Dedifferentiated amniotic fluid mesenchymal stem cell (primary cell): ENCODE measurements around the gene DBX1.
"Not testable (repeated sequence)": the region's sequence is repeated elsewhere in the genome, so short reads cannot be mapped to it uniquely, and the experiment has no call there.

Source experiments
- DNase-seq: peaks from one replicate; pipeline ENCODE4 v3.0.0-alpha.2; 2016; ENCODE audit errors: extremely low spot score

DBX1 gene

DNA sequence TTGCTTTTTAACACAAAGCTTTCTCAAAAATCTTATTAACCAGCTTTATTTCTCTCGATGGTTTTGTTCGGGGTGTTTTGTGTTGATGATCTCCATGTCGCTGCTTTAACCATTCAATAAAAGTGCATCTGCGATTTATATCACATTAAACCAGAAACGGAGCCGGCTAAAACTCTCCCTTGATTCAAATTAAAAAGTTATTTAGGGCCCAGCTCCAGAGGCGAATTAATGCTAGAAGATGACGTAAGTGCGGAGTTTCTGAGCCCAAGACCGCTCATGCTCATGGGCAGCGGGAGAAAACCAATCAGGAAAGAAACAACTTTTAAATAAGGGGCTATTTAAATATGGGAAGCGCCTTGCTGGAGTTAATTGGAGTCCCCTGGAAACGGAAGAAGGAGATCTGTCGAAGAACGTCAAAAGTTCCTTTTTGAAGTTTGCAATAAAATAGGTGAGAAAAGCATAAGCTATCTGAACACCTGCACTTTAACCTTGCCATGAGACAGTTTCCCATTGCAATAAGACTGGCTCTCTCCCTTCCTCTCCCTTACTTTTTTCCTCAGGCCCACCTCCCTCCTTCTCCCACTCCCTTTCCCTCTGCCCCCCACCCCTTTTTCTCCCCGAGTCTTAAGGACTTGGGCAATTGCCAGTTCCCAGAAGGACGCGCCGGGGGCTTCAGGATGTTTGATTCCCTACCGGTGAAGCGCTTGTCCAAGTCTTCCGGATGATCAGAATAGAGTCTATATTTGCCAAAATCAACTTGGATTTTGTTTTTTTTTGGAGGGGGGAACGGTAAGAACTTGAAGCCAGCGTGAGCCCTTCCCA is 1.9 kb upstream of the DBX1 start:
- no peak for DNase-seq

DNA sequence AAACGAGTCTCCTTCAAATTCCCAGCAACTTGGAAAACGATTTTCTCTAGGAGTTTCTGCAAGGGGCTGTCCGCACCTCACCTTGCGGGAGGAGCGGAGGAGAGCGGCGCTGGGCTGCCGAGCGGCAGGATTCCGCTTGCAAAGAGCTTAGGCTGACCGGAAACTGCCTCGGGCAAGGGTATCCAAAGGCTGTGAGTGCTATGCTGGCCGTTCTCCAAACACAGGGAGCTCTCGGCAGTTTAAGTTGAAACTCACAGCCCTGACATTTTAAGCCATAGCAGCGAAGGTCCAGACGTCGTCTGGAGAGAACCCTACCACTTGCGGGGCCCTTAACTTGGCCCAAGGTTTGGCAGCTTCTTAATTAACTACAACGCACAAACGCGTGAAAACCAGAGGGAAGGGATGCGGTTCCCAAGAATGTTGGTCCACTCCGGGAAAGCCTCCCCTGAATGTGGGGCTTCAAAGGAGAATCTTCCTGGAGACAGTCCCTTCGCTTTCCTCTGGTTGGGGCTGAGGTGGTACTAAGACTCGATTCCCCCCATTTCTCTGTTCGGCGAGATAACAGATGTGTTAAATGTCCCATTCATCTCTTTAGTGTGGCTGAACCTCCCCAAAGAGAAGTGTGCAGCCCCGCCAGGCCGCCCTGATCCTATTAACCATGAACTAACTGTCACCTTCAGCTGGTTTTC is 1.1 kb upstream of the DBX1 start:
- DNase-seq = no peak

DNA sequence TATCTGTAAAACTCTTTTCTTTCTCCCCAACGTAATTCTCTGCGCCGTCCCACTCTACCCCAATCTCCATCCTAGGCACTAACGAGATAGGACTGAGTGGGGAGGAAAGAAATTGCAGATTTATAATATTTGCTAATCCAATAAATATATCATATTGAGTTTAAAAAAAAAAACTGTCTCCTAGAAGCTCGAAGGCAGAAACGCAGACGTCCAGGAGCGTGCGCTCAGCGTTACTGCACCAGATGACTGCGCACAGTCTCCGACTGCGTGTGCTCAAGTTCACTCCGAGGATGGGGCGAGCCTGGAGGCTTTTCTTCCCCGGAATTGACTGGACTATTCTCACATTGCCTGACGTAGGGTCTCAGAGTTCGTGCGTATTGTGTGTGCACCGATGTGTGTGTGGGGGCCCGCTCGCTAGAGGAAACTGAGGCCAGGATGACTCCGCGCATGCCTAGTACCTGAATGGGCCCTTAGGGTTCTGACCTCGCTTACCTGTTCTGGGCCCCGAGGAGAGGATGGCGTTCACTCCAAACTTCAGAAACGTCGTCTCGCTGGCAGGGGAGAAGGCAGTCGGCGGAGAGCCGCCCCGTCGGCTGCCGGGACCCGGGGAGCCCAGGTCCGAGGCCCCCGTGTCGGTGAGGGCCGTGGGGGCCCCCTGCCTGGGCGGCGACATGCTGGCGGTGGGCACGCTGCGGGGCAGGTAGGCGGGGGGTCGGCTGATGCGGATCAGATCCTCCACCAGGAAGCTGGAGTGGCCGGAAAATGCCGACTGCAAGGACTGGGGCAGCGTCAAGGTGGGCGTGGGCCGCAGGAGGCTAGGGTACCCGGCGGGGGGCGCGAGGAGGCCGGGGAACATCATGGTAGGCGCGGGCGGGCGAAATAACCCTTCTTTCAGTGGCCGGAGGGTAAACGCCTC is 551 bp downstream of the DBX1 start:
- DNase-seq = no peak

DNA sequence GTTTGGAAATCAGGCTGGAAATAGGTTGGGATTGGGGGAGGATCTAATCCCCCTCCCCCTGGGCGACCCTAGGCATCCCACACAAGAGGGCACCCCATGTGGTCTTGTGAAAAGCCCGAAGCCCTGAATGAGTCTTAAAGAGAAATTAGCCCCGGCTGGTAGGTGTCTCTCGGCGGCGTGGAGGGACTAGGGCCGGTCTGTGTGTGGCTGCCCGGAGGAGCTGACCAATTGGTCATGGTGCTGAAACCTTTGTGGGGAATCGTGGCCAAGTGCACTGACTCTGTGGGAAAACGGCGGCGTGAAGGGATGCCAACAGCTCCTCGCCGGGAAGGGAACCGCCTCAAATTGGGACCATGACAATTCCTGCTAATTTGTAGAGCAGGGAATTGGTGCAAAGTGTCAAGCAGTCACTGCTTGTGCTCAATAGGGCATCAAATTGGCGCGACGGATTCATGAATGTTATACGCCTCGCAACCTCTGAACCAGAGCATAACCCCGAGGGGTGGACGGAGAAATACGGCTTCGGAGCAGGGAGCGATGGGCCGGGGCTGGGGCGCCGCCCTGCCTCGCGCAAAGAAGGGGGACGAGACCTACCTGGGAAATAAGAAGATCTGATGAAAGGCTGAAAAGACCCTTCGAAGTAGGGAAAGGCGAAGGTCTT is 1.5 kb downstream of the DBX1 start:
- DNase-seq = peak; percentile 39

DNA sequence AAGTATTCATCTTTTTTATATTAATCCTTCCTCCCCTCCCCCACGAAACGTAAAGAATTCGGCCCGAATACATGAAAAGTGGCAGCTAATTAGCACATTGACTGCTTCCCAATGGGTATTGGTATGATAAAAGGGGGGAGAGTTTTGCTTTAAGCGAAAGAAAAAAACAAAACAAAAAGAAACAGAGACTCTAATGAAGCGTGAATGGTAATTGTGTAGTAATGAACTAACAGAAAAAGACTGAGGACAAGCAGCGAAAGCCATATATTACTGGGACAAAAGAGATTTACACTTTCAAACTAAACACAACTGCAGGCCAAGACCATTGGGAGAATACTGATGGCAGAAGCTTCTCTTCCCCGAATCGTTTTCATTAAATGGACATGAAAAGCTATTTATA is 2.5 kb downstream of the DBX1 start:
- no peak for DNase-seq

DNA sequence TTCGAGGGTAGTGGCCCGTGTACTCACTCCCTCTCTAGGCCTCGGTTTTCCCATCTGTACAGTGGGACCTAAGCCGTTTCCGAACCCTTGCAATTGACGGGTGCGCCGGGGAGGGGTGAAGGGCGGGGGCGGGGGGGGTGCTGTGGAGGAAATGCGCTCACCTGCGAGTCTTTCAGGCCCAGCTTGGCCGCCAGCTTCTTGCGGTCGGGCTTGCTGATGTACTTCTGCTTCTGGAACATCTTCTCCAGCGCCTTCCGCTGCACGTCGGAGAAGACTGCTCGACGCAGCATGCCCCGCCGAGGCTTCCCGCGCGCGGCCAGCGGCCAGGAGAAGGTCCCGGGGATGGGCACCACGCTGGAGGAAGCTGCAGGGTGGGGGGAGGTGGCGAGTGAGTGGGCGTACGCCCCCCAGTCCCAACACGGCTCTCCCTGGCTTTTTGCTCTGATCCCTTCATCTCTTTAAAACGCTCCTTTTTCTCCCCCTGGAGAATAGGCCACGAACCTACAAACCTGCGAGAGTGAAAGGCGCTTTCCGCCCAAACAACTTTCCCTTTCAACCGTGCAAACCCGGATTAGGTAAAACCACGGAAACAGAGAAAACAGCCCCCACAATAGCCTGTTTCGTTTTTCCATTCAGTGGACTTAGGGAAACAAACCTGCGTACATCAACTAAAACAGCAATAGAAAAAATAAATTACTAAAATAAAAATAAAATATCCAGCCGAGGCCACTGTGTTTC is 3.2 kb downstream of the DBX1 start:
- no peak for DNase-seq

DNA sequence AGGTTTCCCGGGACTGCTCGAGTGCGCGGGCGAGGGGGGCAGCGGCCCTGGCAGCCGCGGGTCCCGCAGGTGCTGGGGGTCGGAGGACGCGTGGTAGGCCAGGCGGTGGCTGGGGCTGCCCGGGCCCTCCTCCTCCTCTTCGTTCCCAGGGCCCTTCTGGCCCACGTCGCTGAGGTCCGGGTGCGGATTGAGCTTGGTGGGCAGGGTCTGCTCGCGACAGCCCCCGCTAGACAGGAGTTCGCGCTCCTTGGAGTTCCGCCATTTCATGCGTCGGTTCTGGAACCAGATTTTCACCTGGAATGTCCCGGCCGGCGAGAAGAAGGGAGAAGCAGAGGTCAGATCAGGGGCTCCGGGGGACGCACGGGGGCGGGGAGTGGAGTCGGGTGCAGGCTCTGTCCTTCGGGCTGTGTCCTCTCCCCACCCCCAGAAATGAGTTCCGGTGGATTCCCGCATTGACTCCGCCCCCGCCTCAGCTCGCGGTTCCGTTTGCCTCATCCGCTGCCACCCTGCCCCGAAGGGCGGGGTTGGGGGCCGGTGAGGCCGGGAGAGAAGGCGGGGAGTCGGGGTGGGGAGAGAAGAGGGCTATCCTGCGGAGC is 3.9 kb downstream of the DBX1 start:
- no peak for DNase-seq

DNA sequence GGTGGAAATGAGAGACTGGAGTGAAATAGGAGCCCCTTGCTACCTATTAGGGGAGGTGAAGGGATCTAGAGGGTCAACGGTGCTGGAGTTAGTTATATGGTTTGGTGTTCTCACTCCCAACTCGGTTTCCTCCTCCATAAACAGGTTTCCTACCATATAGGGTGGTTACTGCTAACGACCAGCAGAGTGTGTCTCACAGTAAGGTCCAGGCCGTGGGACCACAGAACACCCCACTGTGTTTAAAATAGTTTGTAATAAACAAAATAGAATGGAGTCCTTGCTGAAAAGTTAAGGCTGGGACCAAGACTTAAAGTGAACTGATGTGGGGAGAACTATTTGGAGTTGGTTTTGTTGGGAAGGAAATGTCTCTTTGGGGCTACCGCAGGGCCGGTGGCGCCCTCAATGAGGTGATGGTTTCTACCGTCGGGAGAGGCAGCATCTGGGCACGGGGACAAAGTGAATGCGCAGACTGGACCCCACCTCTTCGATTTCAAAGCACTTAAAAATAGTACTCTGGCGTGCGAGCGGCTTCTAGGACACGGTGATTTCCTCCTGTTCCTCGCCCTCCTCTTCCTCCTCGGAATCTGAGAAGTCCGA is 4.5 kb downstream of the DBX1 start:
- no peak for DNase-seq

DNA sequence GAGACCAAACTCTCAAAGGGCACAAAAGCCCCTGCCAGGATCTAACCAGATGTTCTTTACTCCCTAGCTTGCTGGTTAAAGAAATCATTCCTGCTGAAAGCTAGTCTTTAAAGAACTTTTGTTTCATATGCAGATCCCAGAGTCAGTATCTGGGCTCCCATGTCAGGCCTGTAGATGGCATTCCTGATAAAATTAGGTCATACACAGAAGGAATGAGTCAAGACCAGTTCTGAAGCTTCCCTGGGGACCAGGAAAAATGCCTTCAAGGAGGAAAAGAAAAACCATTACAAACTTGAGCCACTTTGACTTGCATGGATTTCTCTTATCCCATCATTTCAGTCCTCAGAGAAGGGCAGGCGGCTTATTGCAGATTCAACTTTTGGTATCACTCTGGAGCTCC is 5.9 kb downstream of the DBX1 start:
- DNase-seq = peak; percentile 19

DNA sequence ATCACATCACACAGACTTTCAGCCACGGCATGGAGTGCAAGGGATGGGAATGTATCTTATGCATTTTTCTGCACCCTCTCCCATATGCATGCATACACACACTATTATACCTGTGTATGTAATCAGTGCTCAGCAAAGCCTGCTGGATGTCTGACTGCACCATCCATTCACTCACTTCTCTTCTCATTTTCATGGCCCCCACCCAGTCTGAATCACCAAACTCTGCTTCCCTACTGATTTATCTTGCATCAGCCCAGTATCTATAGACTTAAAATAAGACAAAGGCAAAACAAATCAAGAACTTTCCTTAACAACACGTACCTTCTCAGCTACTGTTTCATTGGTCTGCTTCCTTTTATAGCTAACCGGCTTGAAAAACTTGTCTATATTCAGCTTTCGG is 21.6 kb downstream of the DBX1 start:
- no peak for DNase-seq

DNA sequence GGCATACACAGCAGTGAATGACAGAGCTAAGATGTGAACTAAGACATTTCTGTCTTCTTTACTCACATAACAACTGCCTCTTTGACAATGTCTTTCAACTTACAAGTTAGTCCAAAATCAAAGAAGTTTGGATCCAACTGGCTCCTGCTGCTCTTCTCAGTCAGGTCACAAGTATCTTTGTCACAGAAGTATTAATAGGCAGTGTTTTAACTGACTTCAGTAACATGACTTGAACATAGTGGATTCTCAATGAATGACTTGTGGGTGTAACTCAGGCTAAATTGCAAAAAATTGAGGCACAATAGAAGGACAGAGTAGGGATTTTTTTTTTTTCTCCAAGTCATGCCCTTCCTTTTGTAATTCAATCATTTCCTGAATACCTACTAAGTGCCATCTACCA is 22.6 kb downstream of the DBX1 start:
- no peak for DNase-seq

DNA sequence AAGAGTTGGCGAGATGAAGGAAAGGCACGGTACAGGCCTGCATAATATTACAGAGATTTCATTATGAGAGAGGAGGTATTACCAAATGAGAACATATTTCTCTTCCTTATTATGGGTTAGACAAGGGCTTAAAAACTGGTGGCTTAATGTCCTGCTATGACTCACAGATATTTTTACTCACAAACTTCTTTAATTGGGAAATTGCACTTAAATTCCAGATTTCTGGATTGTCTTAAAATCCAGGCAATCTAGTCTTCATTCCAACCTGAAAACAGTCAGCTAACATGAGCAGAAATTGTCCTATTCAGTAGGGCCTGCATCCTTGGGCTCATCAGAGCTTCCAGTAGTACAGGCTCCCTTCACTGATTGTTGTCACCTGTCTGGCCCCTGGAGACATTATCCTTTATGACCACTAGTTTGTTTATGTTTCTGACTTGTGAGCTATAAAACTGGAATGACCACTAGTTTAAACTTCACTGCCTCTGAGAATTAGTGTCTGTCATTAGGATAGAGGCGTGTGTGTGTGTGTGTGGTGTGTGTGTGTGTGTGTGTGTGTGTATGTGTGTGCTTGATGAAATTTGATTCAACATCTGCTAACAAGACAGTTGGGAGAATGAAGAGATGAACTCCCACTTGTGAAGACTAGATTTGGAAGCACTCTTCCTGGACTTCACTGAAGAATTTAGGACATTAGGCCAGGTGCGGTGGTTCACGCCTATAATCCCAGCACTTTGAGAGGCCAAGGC is 25.1 kb downstream of the DBX1 start:
- DNase-seq = no peak

DNA sequence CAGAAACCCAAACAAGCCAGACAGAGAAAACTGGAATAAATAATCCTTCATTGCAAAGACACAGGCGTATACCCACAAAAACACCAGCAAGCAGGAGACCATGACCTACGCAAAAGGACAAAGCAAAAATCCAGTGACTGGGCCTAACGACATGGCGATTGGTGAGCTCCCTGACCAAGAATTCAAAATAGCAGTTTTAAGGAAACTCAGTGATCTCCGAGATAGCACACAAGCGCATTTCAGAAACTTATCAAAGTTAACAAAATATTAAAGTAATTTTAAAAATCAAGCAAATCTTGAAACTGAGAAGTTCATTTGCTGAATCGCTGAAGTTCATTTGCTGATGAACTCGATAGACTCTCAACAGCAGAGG is 27.6 kb downstream of the DBX1 start:
- DNase-seq = no peak

DNA sequence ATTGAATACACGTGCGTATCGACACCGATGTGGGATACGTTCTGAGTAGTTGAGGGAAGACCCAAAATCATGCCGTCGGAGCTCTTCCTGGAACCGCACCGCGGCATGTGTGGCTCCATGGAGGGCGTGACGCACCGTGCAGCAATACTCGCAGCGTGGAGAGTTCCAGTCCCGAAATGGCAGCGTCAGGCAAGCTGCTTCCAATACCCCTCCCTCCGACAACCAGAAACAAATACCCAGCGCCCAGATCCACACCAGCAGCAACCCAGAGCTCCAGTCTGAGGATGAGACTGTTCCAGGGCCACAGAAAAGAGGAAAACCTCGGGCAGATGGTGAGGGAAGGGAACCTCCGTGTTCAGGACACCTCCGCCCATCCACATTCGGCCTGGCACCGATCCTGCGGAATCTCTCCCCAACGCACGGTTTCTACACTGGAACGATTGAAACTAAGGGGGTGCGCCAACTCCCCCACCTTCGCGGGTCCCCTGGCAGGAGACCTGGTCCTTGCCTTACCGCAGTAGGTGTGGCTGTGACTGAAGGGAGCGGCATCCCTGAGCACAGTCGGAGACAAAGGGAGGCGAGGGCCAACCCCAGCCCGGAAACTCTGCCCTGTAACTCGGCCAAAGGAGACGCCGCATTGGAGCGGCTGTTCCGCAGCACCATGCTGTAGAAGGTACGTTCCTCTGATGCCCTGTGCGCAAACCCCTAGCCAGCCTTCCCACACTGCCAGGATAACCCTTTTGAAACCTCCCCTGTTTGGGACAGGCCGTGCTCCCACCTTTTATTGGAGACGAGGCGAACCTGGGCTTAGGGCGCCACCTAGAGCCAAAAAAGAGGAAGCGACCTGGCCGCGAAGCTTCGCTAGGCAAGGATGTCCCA is 28.2 kb downstream of the DBX1 start:
- DNase-seq = peak; percentile 50

DNA sequence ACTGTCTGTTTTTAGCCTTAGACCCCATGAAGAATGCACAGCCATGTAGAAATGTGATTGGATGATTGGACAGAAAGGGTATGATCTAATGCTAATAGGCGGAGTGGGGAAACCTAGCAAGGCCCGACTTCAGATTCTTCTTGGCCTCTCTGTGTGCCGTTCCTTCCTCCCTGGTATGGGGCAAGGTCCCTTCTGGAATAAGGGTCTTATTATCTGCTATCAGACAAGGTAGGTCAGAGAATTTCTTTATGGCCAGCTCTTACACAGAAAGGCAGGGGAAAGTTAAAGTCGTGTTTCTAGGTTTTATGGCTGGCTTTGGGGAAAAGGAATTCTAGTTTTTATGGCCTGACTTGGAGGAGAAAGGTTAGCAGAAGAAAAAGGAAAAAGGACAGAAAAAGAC is 30.6 kb downstream of the DBX1 start:
- DNase-seq = no peak

DNA sequence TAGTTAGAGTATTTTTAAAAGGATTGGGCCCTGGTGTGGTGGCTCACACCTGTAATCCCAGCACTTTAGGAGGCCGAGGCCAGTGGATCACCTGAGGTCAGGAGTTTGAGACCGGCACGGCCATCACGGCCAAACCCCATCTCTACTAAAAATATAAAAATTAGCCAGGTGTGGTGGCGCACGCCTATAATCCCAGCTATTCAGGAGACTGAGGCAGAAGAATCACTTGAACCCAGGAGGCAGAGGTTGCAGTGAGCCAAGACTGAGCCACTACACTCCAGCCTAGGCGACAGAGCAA is 31.8 kb downstream of the DBX1 start:
- DNase-seq = not testable (repeated sequence)

DNA sequence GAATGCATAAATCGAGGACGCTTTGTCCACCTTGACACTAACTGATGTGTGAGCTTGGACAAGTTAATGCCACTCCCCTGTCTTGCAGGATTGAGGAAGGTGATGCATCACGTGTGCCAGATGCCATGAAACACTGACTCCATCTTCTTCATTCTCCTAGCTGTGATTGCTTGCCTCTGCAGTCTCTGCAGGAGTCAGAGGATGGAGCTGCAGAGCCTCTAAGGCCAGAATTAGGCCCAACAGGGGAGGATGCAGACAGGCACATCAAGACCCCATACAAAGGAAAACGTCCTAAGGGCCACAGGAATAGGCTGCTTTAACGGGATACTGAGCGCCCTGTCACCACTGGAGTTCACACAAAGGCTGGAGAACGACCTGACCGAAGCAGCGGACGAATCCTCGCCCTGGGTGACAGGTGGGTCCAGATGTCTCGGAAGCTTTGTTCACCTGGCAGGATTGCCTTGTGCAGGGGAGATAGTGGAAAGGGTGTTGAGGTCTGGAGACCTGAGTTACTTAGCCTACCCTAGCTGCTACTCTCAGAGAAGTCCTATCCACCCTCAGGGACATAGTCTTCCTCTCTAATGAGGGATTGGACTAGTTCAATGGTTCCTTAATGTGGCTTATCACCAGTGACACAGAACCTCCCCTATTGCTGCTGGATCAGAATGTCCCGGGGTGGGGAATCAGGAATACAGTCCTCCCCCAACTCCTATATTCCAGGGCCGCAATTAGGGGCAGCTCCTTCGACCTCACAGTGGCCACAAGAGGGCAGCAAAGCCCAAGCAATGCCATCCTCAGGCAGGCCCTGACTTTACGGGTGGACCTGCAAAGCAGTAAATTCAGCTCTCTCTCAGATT is 32.4 kb downstream of the DBX1 start:
- peak; percentile 71 for DNase-seq

DNA sequence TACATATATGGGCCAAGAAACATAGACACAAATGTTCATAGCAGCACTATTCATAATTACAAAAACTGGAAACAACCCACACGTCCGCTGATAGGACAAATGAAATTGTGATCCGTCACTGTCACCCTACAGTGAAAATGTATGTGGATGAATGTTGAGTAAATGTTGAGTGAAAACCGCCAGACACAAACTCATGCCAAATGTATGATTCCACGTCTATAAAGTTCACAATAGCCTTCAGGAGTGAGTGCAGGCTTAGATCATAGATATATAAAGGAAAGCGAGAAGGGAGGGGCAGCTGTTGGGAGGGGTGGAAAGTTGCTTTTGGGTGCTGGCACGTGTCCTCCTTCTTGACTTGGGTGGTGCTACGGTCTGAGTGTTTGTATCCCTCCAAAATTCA is 33.6 kb downstream of the DBX1 start:
- DNase-seq = no peak
